ENCODE measurements around the gene CCNK. TPM values are rescaled to one million over a fixed set of nuclear protein-coding genes. Genes with fewer than 3 reads are reported as not detected.
A peak's percentile ranks its signal among the peaks of the same experiment; 100 is the strongest.

CCNK gene
- total and polyA plus RNA-seq, 7 experiments from 2014 or later = 16.5 to 139 (median 72.4) TPM

DNA sequence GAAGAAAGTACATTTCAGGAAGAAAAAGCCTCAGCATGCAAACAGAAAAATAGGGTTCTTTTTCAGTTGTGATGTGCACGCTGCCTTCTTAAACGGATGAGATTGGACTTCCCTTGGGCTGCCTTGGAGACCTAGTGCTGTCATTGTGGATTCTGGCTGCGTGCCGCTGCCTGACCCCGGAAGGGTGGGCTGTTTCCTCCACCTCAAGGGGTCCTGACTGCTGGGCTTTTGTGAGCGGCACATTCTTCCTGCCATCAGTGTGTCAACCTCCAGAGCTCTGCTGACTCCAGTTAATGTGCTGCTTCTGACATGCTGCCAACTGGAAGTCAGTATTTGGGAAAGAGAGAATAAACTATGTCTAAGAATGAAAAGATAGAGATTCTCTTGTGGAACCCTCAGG, 25.1 kb downstream of the CCNK start:
- ATAC-seq = no peak
- Mint-ChIP-seq H3K27me3 (no peaks in the 10 kb centered on the region), H3K4me3 (no peak overlapping the region), H3K9me3 (peaks cover 0 to 5% (median 0%) of the 10 kb centered on the region in 11 donors), H3K27ac (peak overlapping the region in 3 of 9 donors; percentile 21 to 76 (median 57)), H3K4me1 (no peaks in the 10 kb centered on the region), H3K36me3 (peaks cover 14 to 73% (median 19%) of the 10 kb centered on the region in 5 donors)
- Histone ChIP-seq H3K36me3 (ENCODE audit: control insufficient read depth in 2 of 3, insufficient read depth in 3 of 3, low read length in 3 of 3) (peaks cover 39 to 97% (median 41%) of the 10 kb centered on the region in 3 experiments), H3K27ac (ENCODE audit: low read depth, low read length) (no peak overlapping the region), H3K27me3 (ENCODE audit: control insufficient read depth in 2 of 2, insufficient read depth in 2 of 2, low read length in 2 of 2) (no peaks in the 10 kb centered on the region), H3K9me3 (ENCODE audit: control insufficient read depth in 2 of 3, low read length in 3 of 3) (no peaks in the 10 kb centered on the region), H3K4me1 (ENCODE audit: control insufficient read depth in 2 of 2, insufficient read depth in 2 of 2, low read length in 2 of 2) (no peaks in the 10 kb centered on the region), H3K4me3 (ENCODE audit: low read length) (no peak overlapping the region)
- POLR2A ChIA-PET = no interaction called here
- intact Hi-C loops (cut with micrococcal nuclease) = no loop called here
- CTCF ChIA-PET = no interaction called here
- DNase-seq = no peak

DNA sequence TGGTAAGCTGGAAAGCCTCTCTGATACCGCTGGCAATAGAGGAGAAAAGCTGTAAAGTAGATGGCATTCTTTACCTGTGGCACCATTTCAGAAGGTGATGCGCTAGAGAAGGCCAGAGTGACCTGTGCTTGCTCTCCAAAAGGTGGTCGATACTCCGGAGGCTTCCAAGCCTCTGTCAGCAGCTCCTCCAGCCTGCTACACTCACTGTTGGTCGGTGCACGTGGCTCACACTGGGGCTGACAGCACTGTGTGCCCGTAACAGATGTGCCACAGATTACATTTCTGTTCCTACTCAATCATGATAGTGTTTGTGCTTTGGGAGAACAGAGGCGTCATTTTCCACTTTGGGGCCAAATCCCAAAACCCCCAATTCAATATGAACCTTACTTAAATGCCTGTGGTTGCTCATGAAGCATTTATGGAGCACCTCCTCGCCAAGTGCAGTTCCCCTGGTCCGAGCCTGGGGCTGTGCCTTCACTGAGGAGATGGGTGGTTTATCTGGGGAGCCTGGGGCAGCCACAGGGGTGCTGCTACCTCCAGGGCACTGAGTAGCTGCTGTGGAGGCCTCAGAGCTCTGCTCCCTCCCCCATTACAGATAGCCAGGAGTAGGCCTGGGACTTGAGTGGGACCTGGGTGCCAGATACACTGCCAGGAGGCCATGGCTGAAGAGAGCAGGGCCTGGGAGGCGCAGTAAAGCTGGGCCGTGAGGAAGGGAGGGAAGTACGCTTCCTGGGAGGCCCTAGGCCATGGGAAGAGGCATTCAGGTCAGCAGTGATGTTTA, 26.8 kb downstream of the CCNK start:
- H3K9me3 Mint-ChIP-seq = peaks cover 0 to 5% (median 0%) of the 10 kb centered on the region in 11 donors
- H3K36me3 Mint-ChIP-seq = peaks cover 14 to 57% (median 19%) of the 10 kb centered on the region in 5 donors
- H3K27ac Mint-ChIP-seq = peak overlapping the region in 3 of 9 donors; percentile 55 to 64 (median 62)

DNA sequence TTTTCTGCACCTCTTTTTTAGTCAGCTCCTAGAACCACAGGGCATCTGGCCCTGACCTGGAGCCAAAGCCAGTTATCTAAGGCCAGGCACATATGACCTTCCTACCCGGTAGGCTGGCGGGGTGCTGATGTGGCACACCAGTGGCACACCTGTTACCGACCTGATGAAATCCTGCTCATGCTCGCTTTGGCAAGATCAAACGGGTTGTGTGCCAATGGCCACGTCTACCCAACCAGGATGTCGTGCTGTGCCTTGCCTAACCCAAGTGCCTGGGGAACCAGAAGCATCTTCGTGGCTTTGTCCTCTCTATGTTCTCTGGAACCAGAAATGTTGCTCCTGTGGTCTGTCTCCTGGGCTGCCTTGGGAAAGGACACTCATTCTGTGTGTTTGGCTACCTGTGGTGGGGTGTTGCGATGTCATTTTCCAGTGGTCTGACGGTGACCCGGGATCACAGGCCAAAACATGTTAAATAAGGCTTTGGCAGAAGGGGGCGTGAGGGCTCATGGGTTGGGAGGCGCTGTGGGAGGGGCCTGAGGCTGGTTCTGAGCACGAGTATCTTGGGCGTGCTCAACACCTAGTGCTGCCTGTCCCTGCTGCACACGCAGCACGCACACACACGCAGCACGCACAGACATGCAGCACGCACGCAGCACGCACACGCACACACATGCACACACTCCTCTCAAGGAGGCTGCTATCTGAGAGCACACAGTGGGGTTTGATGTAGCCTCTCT, 27.9 kb downstream of the CCNK start:
- H3K27ac Mint-ChIP-seq = peak overlapping the region in 2 of 9 donors; percentile 63 to 81
- H3K9me3 Mint-ChIP-seq = peaks cover 0 to 4% (median 0%) of the 10 kb centered on the region in 11 donors
- H3K27me3 Mint-ChIP-seq = no peaks in the 10 kb centered on the region
- DNase-seq (no peak), ATAC-seq (no peak)
- Histone ChIP-seq H3K9me3 (ENCODE audit: control insufficient read depth in 2 of 3, low read length in 3 of 3) (no peaks in the 10 kb centered on the region), H3K4me1 (ENCODE audit: control insufficient read depth in 2 of 2, insufficient read depth in 2 of 2, low read length in 2 of 2) (no peaks in the 10 kb centered on the region), H3K36me3 (ENCODE audit: control insufficient read depth in 2 of 3, insufficient read depth in 3 of 3, low read length in 3 of 3) (peaks cover 13 to 92% (median 34%) of the 10 kb centered on the region in 3 experiments), H3K27me3 (ENCODE audit: control insufficient read depth in 2 of 2, insufficient read depth in 2 of 2, low read length in 2 of 2) (no peaks in the 10 kb centered on the region), H3K27ac (ENCODE audit: low read depth, low read length) (no peak overlapping the region), H3K4me3 (ENCODE audit: low read length) (no peak overlapping the region)
- no peaks in the 10 kb centered on the region for H3K4me1 Mint-ChIP-seq
- POLR2A ChIA-PET = interaction anchor here (0.6 kb wide), 1 partner anchor 387 kb away, joined by 3 read pairs; no protein-coding TSS in a partner anchor
- intact Hi-C loops (cut with micrococcal nuclease) = no loop called here
- no peak overlapping the region for H3K4me3 Mint-ChIP-seq
- CTCF ChIA-PET = no interaction called here
- H3K36me3 Mint-ChIP-seq = peaks cover 9 to 48% (median 13%) of the 10 kb centered on the region in 5 donors

More for the DNA sequence above, 26.8 kb downstream of the CCNK start:
- H3K4me3 Mint-ChIP-seq = peak overlapping the region in 1 of 10 donors; percentile 0
- DNase-seq (no peak), ATAC-seq (no peak)
- H3K27me3 Mint-ChIP-seq = no peaks in the 10 kb centered on the region
- CTCF ChIA-PET = no interaction called here
- H3K36me3 ChIP-seq (ENCODE audit: control insufficient read depth in 2 of 3, insufficient read depth in 3 of 3, low read length in 3 of 3) = peaks cover 23 to 93% (median 35%) of the 10 kb centered on the region in 3 experiments
- H3K9me3 ChIP-seq (ENCODE audit: control insufficient read depth in 2 of 3, low read length in 3 of 3) = no peaks in the 10 kb centered on the region
- intact Hi-C loops (cut with micrococcal nuclease) = no loop called here
- POLR2A ChIA-PET = interaction anchor here (0.6 kb wide), 1 partner anchor 388 kb away, joined by 3 read pairs; no protein-coding TSS in a partner anchor
- H3K27ac ChIP-seq (ENCODE audit: low read depth, low read length) = no peak overlapping the region
- H3K27me3 ChIP-seq (ENCODE audit: control insufficient read depth in 2 of 2, insufficient read depth in 2 of 2, low read length in 2 of 2) = no peaks in the 10 kb centered on the region
- no peak overlapping the region for H3K4me3 ChIP-seq (ENCODE audit: low read length)
- H3K4me1 Mint-ChIP-seq = no peaks in the 10 kb centered on the region
- H3K4me1 ChIP-seq (ENCODE audit: control insufficient read depth in 2 of 2, insufficient read depth in 2 of 2, low read length in 2 of 2) = no peaks in the 10 kb centered on the region

DNA sequence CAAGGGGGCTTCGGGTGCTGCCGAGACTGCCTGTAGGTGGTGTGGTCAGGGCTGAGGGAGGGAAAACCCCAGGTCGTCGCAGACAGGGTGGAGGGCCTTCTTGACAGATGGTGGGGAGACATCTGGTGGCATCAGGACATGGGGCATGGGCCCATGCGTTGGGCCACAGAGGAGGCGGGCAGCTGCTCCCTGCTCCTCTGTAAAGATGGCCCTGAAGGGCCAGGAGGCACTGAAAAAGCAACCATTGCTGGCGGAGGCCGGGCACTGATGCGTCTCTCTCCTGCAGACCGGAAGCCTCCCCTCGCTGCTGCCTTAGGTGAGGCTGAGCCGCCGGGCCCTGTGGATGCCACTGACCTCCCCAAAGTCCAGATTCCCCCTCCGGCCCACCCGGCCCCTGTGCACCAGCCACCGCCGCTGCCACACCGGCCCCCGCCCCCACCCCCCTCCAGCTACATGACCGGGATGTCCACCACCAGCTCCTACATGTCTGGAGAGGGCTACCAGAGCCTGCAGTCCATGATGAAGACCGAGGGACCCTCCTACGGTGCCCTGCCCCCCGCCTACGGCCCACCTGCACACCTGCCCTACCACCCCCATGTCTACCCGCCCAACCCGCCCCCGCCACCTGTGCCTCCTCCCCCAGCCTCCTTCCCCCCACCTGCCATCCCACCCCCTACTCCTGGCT, 28.8 kb downstream of the CCNK start:
- Histone ChIP-seq H3K36me3 (ENCODE audit: control insufficient read depth in 2 of 3, insufficient read depth in 3 of 3, low read length in 3 of 3) (peaks cover 11 to 92% (median 29%) of the 10 kb centered on the region in 3 experiments), H3K27ac (ENCODE audit: low read depth, low read length) (no peak overlapping the region), H3K4me3 (ENCODE audit: low read length) (no peak overlapping the region), H3K4me1 (ENCODE audit: control insufficient read depth in 2 of 2, insufficient read depth in 2 of 2, low read length in 2 of 2) (no peaks in the 10 kb centered on the region), H3K9me3 (ENCODE audit: control insufficient read depth in 2 of 3, low read length in 3 of 3) (no peaks in the 10 kb centered on the region), H3K27me3 (ENCODE audit: control insufficient read depth in 2 of 2, insufficient read depth in 2 of 2, low read length in 2 of 2) (no peaks in the 10 kb centered on the region)
- no peak overlapping the region for H3K4me3 Mint-ChIP-seq
- peak overlapping the region in 1 of 9 donors; percentile 43 for H3K27ac Mint-ChIP-seq
- DNase-seq (no peak), ATAC-seq (no peak)
- H3K36me3 Mint-ChIP-seq = peaks cover 9 to 38% (median 11%) of the 10 kb centered on the region in 5 donors
- CTCF ChIA-PET = no interaction called here
- H3K27me3 Mint-ChIP-seq = no peaks in the 10 kb centered on the region
- POLR2A ChIA-PET = no interaction called here
- no peaks in the 10 kb centered on the region for H3K4me1 Mint-ChIP-seq
- H3K9me3 Mint-ChIP-seq = peaks cover 0 to 2% (median 0%) of the 10 kb centered on the region in 11 donors
- intact Hi-C loops (cut with micrococcal nuclease) = no loop called here

DNA sequence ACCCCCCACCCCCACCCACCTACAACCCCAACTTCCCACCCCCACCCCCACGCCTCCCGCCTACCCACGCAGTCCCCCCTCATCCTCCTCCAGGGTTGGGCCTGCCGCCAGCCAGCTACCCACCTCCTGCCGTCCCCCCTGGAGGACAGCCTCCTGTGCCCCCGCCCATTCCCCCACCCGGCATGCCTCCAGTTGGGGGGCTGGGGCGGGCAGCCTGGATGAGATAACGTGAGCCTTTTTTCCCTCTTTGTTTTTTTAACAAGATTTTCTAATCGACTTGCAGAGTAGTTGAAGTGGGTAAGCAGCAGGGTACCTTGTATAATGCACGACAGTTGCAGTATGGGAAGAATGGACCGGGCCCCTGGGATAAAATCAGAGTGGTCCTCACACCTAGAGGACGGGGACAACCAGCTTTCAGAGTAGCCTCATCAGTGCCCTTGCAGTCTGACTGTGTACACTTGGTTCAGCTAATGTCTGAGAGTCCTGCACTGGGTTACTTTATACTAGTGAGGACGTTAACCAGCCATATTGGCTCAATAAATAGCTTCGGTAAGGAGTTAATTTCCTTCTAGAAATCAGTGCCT, 29.4 kb downstream of the CCNK start:
- CTCF ChIA-PET = no interaction called here
- DNase-seq (no peak), ATAC-seq (no peak)
- Mint-ChIP-seq H3K4me1 (no peaks in the 10 kb centered on the region), H3K27me3 (no peaks in the 10 kb centered on the region), H3K9me3 (peaks cover 0 to 2% (median 0%) of the 10 kb centered on the region in 11 donors), H3K27ac (peak overlapping the region in 2 of 9 donors; percentile 4 to 62), H3K36me3 (peaks cover 5 to 36% (median 10%) of the 10 kb centered on the region in 5 donors), H3K4me3 (no peak overlapping the region)
- intact Hi-C loops (cut with micrococcal nuclease) = no loop called here
- POLR2A ChIA-PET = no interaction called here
- no peaks in the 10 kb centered on the region for H3K9me3 ChIP-seq (ENCODE audit: control insufficient read depth in 2 of 3, low read length in 3 of 3)
- H3K27ac ChIP-seq (ENCODE audit: low read depth, low read length) = no peak overlapping the region
- H3K27me3 ChIP-seq (ENCODE audit: control insufficient read depth in 2 of 2, insufficient read depth in 2 of 2, low read length in 2 of 2) = no peaks in the 10 kb centered on the region
- no peaks in the 10 kb centered on the region for H3K4me1 ChIP-seq (ENCODE audit: control insufficient read depth in 2 of 2, insufficient read depth in 2 of 2, low read length in 2 of 2)
- no peak overlapping the region for H3K4me3 ChIP-seq (ENCODE audit: low read length)
- H3K36me3 ChIP-seq (ENCODE audit: control insufficient read depth in 2 of 3, insufficient read depth in 3 of 3, low read length in 3 of 3) = peaks cover 8 to 89% (median 22%) of the 10 kb centered on the region in 3 experiments

DNA sequence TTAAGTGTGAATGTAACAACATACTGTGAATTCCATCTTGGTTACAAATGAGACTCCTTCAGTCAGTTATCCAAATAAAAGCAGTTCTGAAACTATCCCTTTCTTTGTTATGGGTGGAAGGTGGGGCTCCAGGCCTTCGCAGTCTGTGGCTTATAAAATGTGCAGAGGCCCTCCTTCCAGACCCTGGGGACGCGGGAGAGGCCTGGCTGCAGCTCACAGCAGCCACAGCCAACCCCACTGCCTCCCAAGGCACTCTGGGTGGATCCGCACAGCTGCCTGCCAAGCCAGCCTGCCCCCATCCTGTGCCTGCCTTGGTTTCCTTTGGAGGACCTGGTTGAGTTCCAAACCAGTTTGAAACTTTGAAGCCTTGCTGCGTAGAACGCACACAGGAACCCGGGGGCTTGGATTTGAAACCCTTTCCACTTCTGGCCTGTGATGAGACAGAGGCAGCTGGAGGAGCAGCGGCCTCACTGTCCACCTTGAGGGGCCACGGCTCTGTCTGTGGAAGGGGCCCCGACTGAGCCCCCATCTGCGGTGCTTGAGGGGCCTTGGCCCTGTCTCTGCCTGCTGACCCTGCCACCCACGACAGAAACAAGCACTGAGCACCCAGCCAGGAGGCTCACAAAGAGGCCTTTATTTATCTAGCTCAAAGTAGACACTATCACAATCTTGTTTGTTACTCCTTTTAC, 30.4 kb downstream of the CCNK start:
- Mint-ChIP-seq H3K27ac (peak overlapping the region in 1 of 9 donors; percentile 59), H3K36me3 (peaks cover under 1 to 30% (median 3%) of the 10 kb centered on the region in 5 donors), H3K27me3 (no peaks in the 10 kb centered on the region), H3K4me1 (no peaks in the 10 kb centered on the region), H3K4me3 (no peak overlapping the region), H3K9me3 (no peaks in the 10 kb centered on the region)
- Histone ChIP-seq H3K27me3 (ENCODE audit: control insufficient read depth in 2 of 2, insufficient read depth in 2 of 2, low read length in 2 of 2) (no peaks in the 10 kb centered on the region), H3K27ac (ENCODE audit: low read depth, low read length) (no peak overlapping the region), H3K36me3 (ENCODE audit: control insufficient read depth in 2 of 3, insufficient read depth in 3 of 3, low read length in 3 of 3) (peaks cover 0 to 80% (median 15%) of the 10 kb centered on the region in 3 experiments), H3K4me1 (ENCODE audit: control insufficient read depth in 2 of 2, insufficient read depth in 2 of 2, low read length in 2 of 2) (no peaks in the 10 kb centered on the region), H3K9me3 (ENCODE audit: control insufficient read depth in 2 of 3, low read length in 3 of 3) (no peaks in the 10 kb centered on the region), H3K4me3 (ENCODE audit: low read length) (no peak overlapping the region)
- ChIA-PET POLR2A (no interaction called here), CTCF (no interaction called here)
- ATAC-seq (no peak), DNase-seq (no peak)
- intact Hi-C loops (cut with micrococcal nuclease) = no loop called here
